ENCODE data around the gene FTL.

Gene FTL

GRCh38 chr19:48990400-48990799 is 25.3 kb downstream of the FTL start:
- peaks cover 9% of the 10 kb centered on the region for H3K36me3 Mint-ChIP-seq
- no peaks in the 10 kb centered on the region for H3K9me3 Mint-ChIP-seq (ENCODE audit: low read depth)
- H3K27me3 Mint-ChIP-seq, result no peaks in the 10 kb centered on the region
- H3K4me3 Mint-ChIP-seq, result peak overlapping the region; percentile 35
- H3K4me1 Mint-ChIP-seq (ENCODE audit: low read depth), result peaks cover 37% of the 10 kb centered on the region
- H3K27ac Mint-ChIP-seq, result peak overlapping the region; percentile 78

- Mint-ChIP-seq H3K9me3 (ENCODE audit: low read depth) (no peaks in the 10 kb centered on the region), H3K4me1 (ENCODE audit: low read depth) (peaks cover 37% of the 10 kb centered on the region), H3K36me3 (peaks cover 9% of the 10 kb centered on the region), H3K27ac (no peak overlapping the region), H3K27me3 (no peaks in the 10 kb centered on the region), H3K4me3 (no peak overlapping the region)
These were observed 26.0 kb downstream of the FTL start for GRCh38 chr19:48991011-48991609.

GRCh38 chr19:48991873-48992580 is 26.9 kb downstream of the FTL start:
- H3K27me3 Mint-ChIP-seq, result no peaks in the 10 kb centered on the region
- peaks cover 36% of the 10 kb centered on the region for H3K4me1 Mint-ChIP-seq (ENCODE audit: low read depth)
- peak overlapping the region; percentile 98 for H3K27ac Mint-ChIP-seq
- peaks cover 9% of the 10 kb centered on the region for H3K36me3 Mint-ChIP-seq
- no peaks in the 10 kb centered on the region for H3K9me3 Mint-ChIP-seq (ENCODE audit: low read depth)
- H3K4me3 Mint-ChIP-seq, result peak overlapping the region; percentile 97

GRCh38 chr19:48992581-48993174 is 27.6 kb downstream of the FTL start:
- peaks cover 9% of the 10 kb centered on the region for H3K36me3 Mint-ChIP-seq
- H3K9me3 Mint-ChIP-seq (ENCODE audit: low read depth), result no peaks in the 10 kb centered on the region
- H3K4me3 Mint-ChIP-seq, result peak overlapping the region; percentile 97
- H3K27me3 Mint-ChIP-seq, result no peaks in the 10 kb centered on the region
- H3K4me1 Mint-ChIP-seq (ENCODE audit: low read depth), result peaks cover 34% of the 10 kb centered on the region
- peak overlapping the region; percentile 98 for H3K27ac Mint-ChIP-seq

- Mint-ChIP-seq H3K4me3 (peak within 1 kb of the TSS; percentile 97), H3K27ac (peak within 1 kb of the TSS; percentile 98), H3K4me1 (ENCODE audit: low read depth) (peaks cover 33% of the 10 kb centered on the region), H3K9me3 (ENCODE audit: low read depth) (no peaks in the 10 kb centered on the region), H3K36me3 (peaks cover 6% of the 10 kb centered on the region), H3K27me3 (no peaks in the 10 kb centered on the region)
These were observed 28.3 kb downstream of the FTL start, which contains the start of the genes GYS1 and RUVBL2 for GRCh38 chr19:48993175-48994034. TSS of gene GYS1 (minus strand) at chr19:48993309. CDS start at chr19:48993112, 197 bp downstream. TSS of gene RUVBL2 (plus strand) at chr19:48993887. CDS start at chr19:48993912, 25 bp downstream.

GRCh38 chr19:48994035-48994386 is 28.9 kb downstream of the FTL start:
- H3K4me3 Mint-ChIP-seq, result peak overlapping the region; percentile 97
- no peaks in the 10 kb centered on the region for H3K27me3 Mint-ChIP-seq
- peaks cover 6% of the 10 kb centered on the region for H3K36me3 Mint-ChIP-seq
- H3K27ac Mint-ChIP-seq, result peak overlapping the region; percentile 98
- no peaks in the 10 kb centered on the region for H3K9me3 Mint-ChIP-seq (ENCODE audit: low read depth)
- peaks cover 32% of the 10 kb centered on the region for H3K4me1 Mint-ChIP-seq (ENCODE audit: low read depth)

GRCh38 chr19:48997972-48998371 is 32.9 kb downstream of the FTL start:
- H3K4me1 Mint-ChIP-seq (ENCODE audit: low read depth), result peaks cover 24% of the 10 kb centered on the region
- peaks cover 8% of the 10 kb centered on the region for H3K36me3 Mint-ChIP-seq
- no peak overlapping the region for H3K27ac Mint-ChIP-seq
- H3K27me3 Mint-ChIP-seq, result no peaks in the 10 kb centered on the region
- no peak overlapping the region for H3K4me3 Mint-ChIP-seq
- H3K9me3 Mint-ChIP-seq (ENCODE audit: low read depth), result no peaks in the 10 kb centered on the region

GRCh38 chr19:48999481-49000325 is 34.6 kb downstream of the FTL start:
- H3K4me1 Mint-ChIP-seq (ENCODE audit: low read depth), result peaks cover 16% of the 10 kb centered on the region
- H3K27ac Mint-ChIP-seq, result no peak overlapping the region
- H3K4me3 Mint-ChIP-seq, result no peak overlapping the region
- peaks cover 6% of the 10 kb centered on the region for H3K36me3 Mint-ChIP-seq
- H3K9me3 Mint-ChIP-seq (ENCODE audit: low read depth), result no peaks in the 10 kb centered on the region
- no peaks in the 10 kb centered on the region for H3K27me3 Mint-ChIP-seq

GRCh38 chr19:49004133-49004532 is 39.0 kb downstream of the FTL start:
- Mint-ChIP-seq H3K9me3 (ENCODE audit: low read depth) (no peaks in the 10 kb centered on the region), H3K36me3 (peaks cover 2% of the 10 kb centered on the region), H3K4me1 (ENCODE audit: low read depth) (peaks cover 4% of the 10 kb centered on the region), H3K27ac (no peak overlapping the region), H3K4me3 (no peak overlapping the region), H3K27me3 (no peaks in the 10 kb centered on the region)

GRCh38 chr19:49004964-49005614 is 40.0 kb downstream of the FTL start:
- no peaks in the 10 kb centered on the region for H3K27me3 Mint-ChIP-seq
- no peaks in the 10 kb centered on the region for H3K36me3 Mint-ChIP-seq
- H3K9me3 Mint-ChIP-seq (ENCODE audit: low read depth), result no peaks in the 10 kb centered on the region
- H3K4me1 Mint-ChIP-seq (ENCODE audit: low read depth), result no peaks in the 10 kb centered on the region
- no peak overlapping the region for H3K4me3 Mint-ChIP-seq
- H3K27ac Mint-ChIP-seq, result no peak overlapping the region

GRCh38 chr19:49006905-49007304 is 41.8 kb downstream of the FTL start:
- Mint-ChIP-seq H3K4me3 (no peak overlapping the region), H3K27me3 (no peaks in the 10 kb centered on the region), H3K27ac (no peak overlapping the region), H3K9me3 (ENCODE audit: low read depth) (no peaks in the 10 kb centered on the region), H3K4me1 (ENCODE audit: low read depth) (no peaks in the 10 kb centered on the region), H3K36me3 (peaks cover 2% of the 10 kb centered on the region)

GRCh38 chr19:49009828-49010227 is 44.7 kb downstream of the FTL start:
- no peak overlapping the region for H3K27ac Mint-ChIP-seq
- H3K36me3 Mint-ChIP-seq, result peaks cover 2% of the 10 kb centered on the region
- H3K27me3 Mint-ChIP-seq, result no peaks in the 10 kb centered on the region
- no peaks in the 10 kb centered on the region for H3K9me3 Mint-ChIP-seq (ENCODE audit: low read depth)
- no peak overlapping the region for H3K4me3 Mint-ChIP-seq
- H3K4me1 Mint-ChIP-seq (ENCODE audit: low read depth), result no peaks in the 10 kb centered on the region

GRCh38 chr19:49010453-49010852 is 45.3 kb downstream of the FTL start:
- peaks cover 2% of the 10 kb centered on the region for H3K36me3 Mint-ChIP-seq
- H3K4me3 Mint-ChIP-seq, result no peak overlapping the region
- H3K27me3 Mint-ChIP-seq, result no peaks in the 10 kb centered on the region
- no peaks in the 10 kb centered on the region for H3K9me3 Mint-ChIP-seq (ENCODE audit: low read depth)
- H3K4me1 Mint-ChIP-seq (ENCODE audit: low read depth), result no peaks in the 10 kb centered on the region
- H3K27ac Mint-ChIP-seq, result no peak overlapping the region

GRCh38 chr19:49011194-49011593 is 46.1 kb downstream of the FTL start:
- no peaks in the 10 kb centered on the region for H3K9me3 Mint-ChIP-seq (ENCODE audit: low read depth)
- H3K27ac Mint-ChIP-seq, result no peak overlapping the region
- no peaks in the 10 kb centered on the region for H3K27me3 Mint-ChIP-seq
- no peaks in the 10 kb centered on the region for H3K4me1 Mint-ChIP-seq (ENCODE audit: low read depth)
- H3K4me3 Mint-ChIP-seq, result no peak overlapping the region
- peaks cover 4% of the 10 kb centered on the region for H3K36me3 Mint-ChIP-seq

All from activated naive CD8-positive, alpha-beta T cell (primary cell).